Left lung (tissue), 10 donors: ENCODE measurements around the gene OLFML2A. TPM values are rescaled to one million over a fixed set of nuclear protein-coding genes. Genes with fewer than 3 reads are reported as not detected.

ENCODE experiments used
- ATAC-seq: fragments of 200-7000 bp; cut with Tn5 transposase; one replicate; pipeline ENCODE4 v1.9.1; 2020; ENCODE audit warnings: moderate library complexity
- DNase-seq, 4 donors: peaks; one replicate each; pipeline ENCODE4 v3.0.0-alpha.2; 2013 to 2020
- H3K27ac ChIP-seq, 2 donors: fragments of 200-600 bp; sonication (generic) in 1 of 2; one replicate each; pipeline versions ENCODE4 v1.5.0 to v1.8.0; 2020 to 2021
- H3K27me3 ChIP-seq, 2 donors: fragments of 200-600 bp; sonication (generic) in 1 of 2; one replicate each; pipeline versions ENCODE4 v1.5.0 to v1.8.0; 2020 to 2021
- H3K36me3 ChIP-seq, 2 donors: fragments of 200-600 bp; sonication (generic) in 1 of 2; one replicate each; pipeline versions ENCODE4 v1.5.0 to v1.8.0; 2020 to 2021
- H3K4me1 ChIP-seq, 2 donors: fragments of 200-600 bp; one replicate each; pipeline ENCODE4 v1.8.0; 2021
- H3K4me3 ChIP-seq, 2 donors: fragments of 200-600 bp; sonication (generic) in 1 of 2; one replicate each; pipeline versions ENCODE4 v1.5.0 to v1.8.0; 2020 to 2021; ENCODE audit warnings: mild to moderate bottlenecking in 1 of 2
- H3K9me3 ChIP-seq, 2 donors: fragments of 200-600 bp; sonication (generic) in 1 of 2; one replicate each; pipeline versions ENCODE4 v1.5.0 to v1.8.0; 2020 to 2021
- CTCF ChIP-seq, 2 donors: fragments of 200-600 bp; sonication (generic) in 1 of 2; IDR thresholded peaks; one replicate each; pipeline versions ENCODE4 v1.5.0 to v1.8.0; 2021; ENCODE audit warnings: antibody characterized with exemption in 2 of 2
- intact Hi-C, 2 donors: fragments of 100-400 bp; cut with DNase I; formaldehyde crosslinking; loops; one replicate each; pipeline versions ENCODE4 v1.11.2 to v1.14.2; 2022
- polyA plus RNA-seq, 6 donors: library from polyadenylated mRNA; unstranded; fragments of 120-200 nt; gene quantifications; one replicate each; pipeline ENCODE4 v1.2.1, GENCODE V29; 2013; ENCODE audit not compliant: insufficient read length in 6 of 6
- total RNA-seq, 2 donors: library from RNA; stranded (reverse); fragmentation: NEBNext Ultra II Directional; extraction: Animal tissue kit (Norgen Biotek cat#: 25700); gene quantifications; one replicate each; pipeline ENCODE4 v1.2.1, GENCODE V29; 2021
- donor health status: DM: no; HTN: yes; CAD: no.
- donor health status: DM: no; HTN: no; CAD: no.

The OLFML2A gene
- total and polyA plus RNA-seq, 8 donors = 10.5 to 67.4 (median 41.3) TPM

- Histone ChIP-seq H3K9me3 (no peaks in the 10 kb centered on the region), H3K4me1 (peaks cover 24 to 48% of the 10 kb centered on the region in 2 donors), H3K27ac (no peak overlapping the region), H3K36me3 (peaks cover 0 to 53% of the 10 kb centered on the region in 2 donors), H3K27me3 (no peaks in the 10 kb centered on the region), H3K4me3 (no peak overlapping the region)
- no peak for TF ChIP-seq CTCF (IDR thresholded peaks at IDR 0.05)
- ATAC-seq = no peak
- no peak for DNase-seq
- intact Hi-C loops = no loop called here
Measured at GRCh38 chr9:124857533-124858162, 80.7 kb downstream of the OLFML2A start.

- H3K9me3 ChIP-seq = no peaks in the 10 kb centered on the region
- no peak overlapping the region for H3K27ac ChIP-seq
Measured at GRCh38 chr9:124858330-124859046, 81.6 kb downstream of the OLFML2A start.

GRCh38 chr9:124859803-124860581 lies 83.1 kb downstream of the OLFML2A start:
- ATAC-seq = no peak
- no peak for TF ChIP-seq CTCF (IDR thresholded peaks at IDR 0.05)
- DNase-seq = no peak
- Histone ChIP-seq H3K27ac (peak overlapping the region in 1 of 2 donors; percentile 86), H3K9me3 (no peaks in the 10 kb centered on the region), H3K27me3 (no peaks in the 10 kb centered on the region), H3K4me3 (peak overlapping the region in 1 of 2 donors; percentile 82), H3K4me1 (peaks cover 22 to 51% of the 10 kb centered on the region in 2 donors), H3K36me3 (peaks cover 0 to 53% of the 10 kb centered on the region in 2 donors)
- intact Hi-C loops = no loop called here

More at GRCh38 chr9:124858330-124859046, 81.6 kb downstream of the OLFML2A start:
- intact Hi-C loops = no loop called here
- H3K36me3 ChIP-seq = peaks cover 0 to 53% of the 10 kb centered on the region in 2 donors
- H3K4me3 ChIP-seq = no peak overlapping the region
- H3K4me1 ChIP-seq = peaks cover 22 to 48% of the 10 kb centered on the region in 2 donors
- DNase-seq (no peak), ATAC-seq (no peak)
- no peaks in the 10 kb centered on the region for H3K27me3 ChIP-seq
- TF ChIP-seq CTCF (IDR thresholded peaks at IDR 0.05) = no peak

- peak overlapping the region; percentile 63 to 82 for H3K4me3 ChIP-seq
- peak overlapping the region in 1 of 2 donors; percentile 86 for H3K27ac ChIP-seq
- H3K27me3 ChIP-seq = no peaks in the 10 kb centered on the region
- H3K36me3 ChIP-seq = peaks cover 0 to 53% of the 10 kb centered on the region in 2 donors
- H3K9me3 ChIP-seq = no peaks in the 10 kb centered on the region
- peaks cover 22 to 51% of the 10 kb centered on the region in 2 donors for H3K4me1 ChIP-seq
- TF ChIP-seq CTCF (IDR thresholded peaks at IDR 0.05) = no peak
- intact Hi-C loops = no loop called here
- DNase-seq (no peak), ATAC-seq (no peak)
Measured at GRCh38 chr9:124860582-124861341, 83.8 kb downstream of the OLFML2A start.
